Calu3 (cell line): Measurements from ENCODE around the gene LIN28B. TPM values are rescaled to one million over a fixed set of nuclear protein-coding genes. Genes with fewer than 3 reads are reported as not detected.

Experiments
- BruUV-seq: library from RNA; stranded (reverse); fragments of 400-500 nt; replicated peaks from 2 replicates; lab custom pipeline; 2021; lab: Mats Ljungman, UMichigan
- CTCF ChIA-PET: fragments of 300-600 bp; sonication (Branson Sonifier 250); formaldehyde crosslinking; loops from one replicate; lab custom pipeline; 2022; ENCODE audit warnings: antibody characterized with exemption; lab: Charles Lee
- DNase-seq: peaks from one replicate; pipeline ENCODE4 v3.0.0; 2022
- H3K27ac Mint-ChIP-seq: one replicate; pipeline ENCODE4 v1.8.0; 2022; ENCODE audit warnings: mixed read lengths; ENCODE audit not compliant: unreplicated experiment
- H3K27me3 Mint-ChIP-seq: one replicate; pipeline ENCODE4 v1.8.0; 2022; ENCODE audit warnings: mixed read lengths; ENCODE audit not compliant: unreplicated experiment
- H3K36me3 Mint-ChIP-seq: one replicate; pipeline ENCODE4 v1.8.0; 2022; ENCODE audit warnings: mild to moderate bottlenecking, moderate library complexity, mixed read lengths; ENCODE audit not compliant: insufficient read depth, unreplicated experiment
- H3K4me1 Mint-ChIP-seq: one replicate; pipeline ENCODE4 v1.8.0; 2022; ENCODE audit warnings: mild to moderate bottlenecking, low read depth, mixed read lengths; ENCODE audit not compliant: unreplicated experiment
- H3K4me3 Mint-ChIP-seq: one replicate; pipeline ENCODE4 v1.8.0; 2022; ENCODE audit warnings: mild to moderate bottlenecking, low read depth, moderate library complexity, mixed read lengths; ENCODE audit not compliant: unreplicated experiment
- H3K9me3 Mint-ChIP-seq: one replicate; pipeline ENCODE4 v1.8.0; 2022; ENCODE audit warnings: low read depth, mixed read lengths; ENCODE audit not compliant: unreplicated experiment
- CTCF ChIP-seq: fragments of 200-600 bp; IDR thresholded peaks from one replicate; pipeline ENCODE4 v1.8.0; 2022; ENCODE audit warnings: antibody characterized with exemption; ENCODE audit not compliant: unreplicated experiment
- intact Hi-C: fragments of 100-400 bp; cut with micrococcal nuclease; formaldehyde crosslinking; loops from one replicate; pipeline ENCODE4 v1.10.0; 2022; ENCODE audit not compliant: unreplicated experiment
- total RNA-seq: library from RNA; stranded (reverse); gene quantifications from 2 replicates; pipeline ENCODE4 v1.2.3, GENCODE V29; 2022

LIN28B gene
- total RNA-seq, 1 experiment from 2014 or later = not detected

GRCh38 chr6:104940238-104940892, 16.5 kb upstream of the LIN28B start:
- DNase-seq = no peak
- peak overlapping the region; percentile 82 for H3K4me3 Mint-ChIP-seq
- BruUV-seq = no TSS peak
- H3K9me3 Mint-ChIP-seq = no peaks in the 10 kb centered on the region
- CTCF ChIA-PET = no interaction called here
- no peak overlapping the region for H3K27ac Mint-ChIP-seq
- intact Hi-C loops = no loop called here
- H3K36me3 Mint-ChIP-seq = peaks cover 8% of the 10 kb centered on the region
- no peaks in the 10 kb centered on the region for H3K27me3 Mint-ChIP-seq
- H3K4me1 Mint-ChIP-seq = no peaks in the 10 kb centered on the region
- TF ChIP-seq CTCF = no peak

DNA sequence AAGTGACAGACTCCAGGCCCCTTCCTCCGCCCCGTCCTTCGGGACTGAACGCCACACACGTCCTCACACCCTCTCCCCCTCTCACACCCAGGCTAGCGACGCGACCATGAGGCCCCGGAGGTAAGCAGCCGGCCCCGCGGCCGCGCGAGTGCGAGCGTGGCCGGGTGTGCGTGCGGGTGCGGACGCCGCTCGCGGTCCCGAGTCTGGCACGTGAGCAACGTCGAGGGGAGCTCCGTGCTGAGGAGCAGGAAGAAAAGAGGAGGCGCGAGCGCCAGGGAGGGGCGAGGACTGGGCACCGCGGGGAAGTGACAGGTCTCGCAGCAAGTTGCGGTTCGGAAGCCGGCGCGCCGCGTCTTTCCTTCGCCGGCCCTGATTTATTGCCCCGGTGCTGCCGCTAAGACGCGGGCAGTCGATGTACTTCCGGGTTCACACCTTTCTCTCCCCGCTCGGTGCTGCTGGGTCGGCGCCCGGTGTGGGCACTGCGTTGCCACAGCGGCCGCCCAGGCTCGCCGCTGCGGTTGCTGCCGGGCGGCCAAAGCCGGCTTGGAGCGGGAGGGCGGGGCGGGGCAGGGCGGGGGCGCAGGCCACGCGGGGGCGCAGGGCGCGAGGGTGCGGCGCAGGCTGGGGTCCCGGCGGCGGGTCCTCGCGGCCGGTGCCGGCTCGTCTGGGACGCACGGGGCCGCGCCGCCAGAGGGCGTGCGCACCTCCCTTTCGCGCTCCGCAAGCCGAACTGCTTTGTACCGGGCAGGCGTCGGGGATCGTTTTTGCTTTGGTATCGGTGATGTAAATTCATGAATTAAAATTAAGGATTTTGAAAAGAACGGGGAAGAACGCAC, 15.8 kb upstream of the LIN28B start:
- CTCF ChIA-PET = no interaction called here
- peak overlapping the region; percentile 82 for H3K4me3 Mint-ChIP-seq
- no peaks in the 10 kb centered on the region for H3K4me1 Mint-ChIP-seq
- H3K27me3 Mint-ChIP-seq = no peaks in the 10 kb centered on the region
- H3K36me3 Mint-ChIP-seq = peaks cover 8% of the 10 kb centered on the region
- peak; percentile 50 for TF ChIP-seq CTCF
- peak; percentile 64 for DNase-seq
- no peaks in the 10 kb centered on the region for H3K9me3 Mint-ChIP-seq
- intact Hi-C loops = no loop called here
- no peak overlapping the region for H3K27ac Mint-ChIP-seq
- BruUV-seq = no TSS peak

DNA sequence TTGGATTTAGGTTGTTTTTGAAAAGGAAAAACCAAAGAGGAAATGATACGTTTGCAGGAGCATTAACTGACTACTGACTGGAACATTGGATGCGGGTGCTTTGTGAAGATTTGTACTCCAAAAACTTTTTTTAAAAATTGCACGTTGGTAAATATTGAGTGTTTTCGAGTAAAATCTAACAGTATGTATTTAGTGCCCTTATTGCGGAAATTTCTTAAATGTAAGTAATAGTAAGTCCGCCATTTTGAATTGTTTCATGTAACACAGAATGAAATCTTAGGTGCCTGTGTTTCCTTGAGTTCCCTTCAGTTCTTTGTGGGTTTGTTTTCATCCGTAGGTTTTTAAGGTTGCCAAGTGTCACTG, 15.2 kb upstream of the LIN28B start:
- H3K4me1 Mint-ChIP-seq = no peaks in the 10 kb centered on the region
- peak overlapping the region; percentile 82 for H3K4me3 Mint-ChIP-seq
- DNase-seq = no peak
- CTCF ChIA-PET = no interaction called here
- BruUV-seq = no TSS peak
- H3K27me3 Mint-ChIP-seq = no peaks in the 10 kb centered on the region
- intact Hi-C loops = loop anchor here (2.0 kb wide), 1 partner anchor 137 kb away; no protein-coding TSS in a partner anchor
- H3K27ac Mint-ChIP-seq = no peak overlapping the region
- no peaks in the 10 kb centered on the region for H3K9me3 Mint-ChIP-seq
- TF ChIP-seq CTCF = peak; percentile 3
- H3K36me3 Mint-ChIP-seq = peaks cover 8% of the 10 kb centered on the region

GRCh38 chr6:104943781-104944180, 13.1 kb upstream of the LIN28B start:
- Mint-ChIP-seq H3K4me1 (no peaks in the 10 kb centered on the region), H3K27me3 (no peaks in the 10 kb centered on the region), H3K9me3 (no peaks in the 10 kb centered on the region), H3K36me3 (peaks cover 8% of the 10 kb centered on the region), H3K27ac (no peak overlapping the region), H3K4me3 (no peak overlapping the region)
- CTCF ChIA-PET = no interaction called here
- no peak for DNase-seq
- TF ChIP-seq CTCF = no peak
- intact Hi-C loops = loop anchor here (2.0 kb wide), 1 partner anchor 135 kb away; no protein-coding TSS in a partner anchor
- BruUV-seq = no TSS peak
